ENCODE data around the gene FGF6.
"Not testable (repeated sequence)": the region's sequence is repeated elsewhere in the genome, so short reads cannot be mapped to it uniquely, and the experiment has no call there.

FGF6 gene, protein sequence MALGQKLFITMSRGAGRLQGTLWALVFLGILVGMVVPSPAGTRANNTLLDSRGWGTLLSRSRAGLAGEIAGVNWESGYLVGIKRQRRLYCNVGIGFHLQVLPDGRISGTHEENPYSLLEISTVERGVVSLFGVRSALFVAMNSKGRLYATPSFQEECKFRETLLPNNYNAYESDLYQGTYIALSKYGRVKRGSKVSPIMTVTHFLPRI

GRCh38 chr12:4445156-4446101, at the start of gene FGF6:
TSS of gene FGF6 (minus strand) at chr12:4445815. CDS start at chr12:4445570, 245 bp downstream.
- DNase-seq: no peak

GRCh38 chr12:4490973-4491372, 45.4 kb upstream of the FGF6 start:
- DNase-seq: no peak

DNA sequence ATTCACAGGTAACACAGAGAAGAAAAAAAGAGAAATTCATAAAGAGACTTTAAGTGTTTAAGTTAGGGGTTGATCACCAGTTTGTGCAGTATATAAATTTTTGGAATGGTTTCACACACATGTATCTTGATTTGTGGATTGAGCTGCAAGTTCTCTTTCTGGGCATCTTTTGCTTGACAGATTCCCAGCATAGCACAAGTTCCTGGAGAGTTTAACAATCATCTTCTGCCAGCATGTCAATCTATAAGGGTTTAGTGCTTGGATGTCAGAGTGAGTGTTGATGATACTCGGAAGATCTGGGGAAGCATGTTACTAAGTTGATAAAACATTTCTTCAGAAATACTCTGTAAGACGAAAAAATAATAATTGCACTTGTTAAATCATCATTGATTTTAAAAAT, 43.9 kb upstream of the FGF6 start:
- DNase-seq: no peak

DNA sequence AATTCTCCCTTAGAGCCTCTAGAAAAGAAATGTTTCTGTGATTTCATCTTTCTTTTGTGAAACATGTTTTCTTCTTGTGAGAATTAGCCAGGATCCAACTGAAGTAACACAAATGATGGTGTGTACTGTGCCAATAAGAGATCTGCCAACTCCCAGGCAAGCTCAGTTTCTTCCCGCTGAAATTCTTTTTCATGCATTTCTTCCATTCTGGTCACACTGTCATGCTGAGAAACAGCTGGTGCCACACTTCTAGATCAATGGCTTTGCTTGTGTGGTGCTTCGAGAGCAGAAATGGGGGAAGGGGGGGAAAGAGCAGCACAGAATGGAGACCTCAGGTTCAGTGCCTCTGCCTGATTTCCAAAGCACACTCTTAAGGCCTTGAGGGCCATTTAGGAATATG, 41.4 kb upstream of the FGF6 start:
- DNase-seq: no peak

DNA sequence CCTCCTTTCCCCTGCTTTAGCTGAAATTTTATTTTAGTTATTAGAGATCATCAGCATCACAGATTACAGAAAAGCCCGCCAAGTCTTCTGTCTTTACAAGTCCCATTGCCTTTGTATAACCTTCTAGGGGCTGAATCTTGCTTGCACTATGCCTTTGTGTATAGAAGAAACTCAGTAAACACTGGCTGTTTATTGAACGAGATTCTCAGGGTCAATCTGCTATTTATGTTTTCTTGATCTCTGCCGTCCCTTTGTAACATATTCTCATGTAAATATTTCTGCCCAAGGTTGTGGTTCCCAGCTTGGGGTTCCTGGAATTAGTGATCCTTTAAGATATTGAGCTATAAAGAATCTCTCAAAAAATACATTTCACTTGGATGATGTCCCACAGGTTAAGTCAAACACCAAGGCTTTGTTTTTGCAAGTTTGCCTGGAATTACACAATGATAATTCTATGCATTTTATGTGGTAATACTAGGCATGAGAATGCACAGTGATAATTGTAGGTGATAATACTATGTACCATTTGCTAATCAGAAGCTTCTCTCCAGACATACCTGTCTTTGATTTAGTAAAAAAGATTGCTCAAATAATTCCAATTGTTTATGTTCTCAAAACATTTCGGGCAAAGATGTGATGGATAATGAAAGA, 40.6 kb upstream of the FGF6 start:
- no peak for DNase-seq

DNA sequence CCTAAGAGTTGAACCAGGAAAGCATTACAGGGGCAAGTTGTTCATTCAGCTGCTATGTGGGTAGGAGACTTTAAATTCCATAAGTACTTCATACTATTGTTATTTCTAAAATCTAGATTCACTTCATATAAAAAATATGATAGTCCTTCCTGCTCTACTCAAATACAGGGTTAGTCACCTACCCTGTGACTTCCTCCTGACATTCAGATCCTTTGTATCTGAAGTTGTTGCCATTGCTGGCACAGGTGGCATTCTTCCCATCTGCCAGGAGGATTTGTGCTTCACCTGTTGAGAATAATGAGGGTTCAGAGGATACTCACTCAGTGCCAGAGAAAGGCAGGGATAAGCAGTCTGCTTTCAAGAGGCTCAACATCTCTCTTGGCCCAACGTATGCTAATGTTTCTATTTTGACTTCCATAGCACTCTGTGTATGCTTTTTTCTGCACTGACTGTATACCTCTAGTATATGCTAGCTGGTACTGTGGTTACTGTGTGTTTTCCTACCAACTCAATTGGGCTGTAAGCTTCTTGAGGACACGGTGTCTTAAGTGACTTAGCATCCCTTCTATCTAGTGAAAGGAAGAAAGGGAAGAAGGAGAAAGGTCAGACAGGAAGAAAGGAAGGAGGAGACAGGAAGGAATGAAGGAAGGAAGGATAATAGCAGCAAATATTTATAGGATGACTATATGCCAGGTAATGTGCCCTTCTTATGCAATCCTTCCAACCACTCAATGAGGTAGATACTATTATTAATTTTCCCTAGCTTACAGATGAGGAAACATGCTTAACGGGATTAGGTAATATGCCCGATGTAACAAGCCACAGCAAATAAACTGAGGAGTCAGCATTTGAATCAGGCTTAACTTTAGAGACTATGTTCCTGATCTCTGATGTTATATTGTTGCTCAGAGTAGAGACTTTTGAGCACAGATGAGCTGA, 38.5 kb upstream of the FGF6 start:
- DNase-seq: no peak

GRCh38 chr12:4482936-4483335, 37.3 kb upstream of the FGF6 start:
- DNase-seq: no peak

DNA sequence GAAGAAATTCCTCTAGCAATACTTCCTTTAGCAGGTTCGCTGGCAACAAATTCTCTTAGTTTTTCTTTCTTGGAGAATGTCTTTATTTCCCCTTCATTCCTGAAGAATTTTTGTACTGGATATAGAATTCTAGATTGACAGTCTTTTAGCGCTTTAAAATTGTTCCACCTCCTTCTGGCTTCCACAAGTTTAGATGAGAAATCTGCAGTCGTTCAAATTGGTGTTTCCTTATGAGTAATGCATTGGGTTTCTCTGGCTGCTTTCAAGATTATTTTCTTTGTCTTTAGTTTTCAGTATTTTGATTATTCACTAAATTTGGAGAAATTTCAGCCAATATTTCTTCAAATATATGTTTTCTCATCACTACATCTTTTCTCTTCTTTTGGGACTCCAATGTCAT, 33.3 kb upstream of the FGF6 start:
- no peak for DNase-seq

DNA sequence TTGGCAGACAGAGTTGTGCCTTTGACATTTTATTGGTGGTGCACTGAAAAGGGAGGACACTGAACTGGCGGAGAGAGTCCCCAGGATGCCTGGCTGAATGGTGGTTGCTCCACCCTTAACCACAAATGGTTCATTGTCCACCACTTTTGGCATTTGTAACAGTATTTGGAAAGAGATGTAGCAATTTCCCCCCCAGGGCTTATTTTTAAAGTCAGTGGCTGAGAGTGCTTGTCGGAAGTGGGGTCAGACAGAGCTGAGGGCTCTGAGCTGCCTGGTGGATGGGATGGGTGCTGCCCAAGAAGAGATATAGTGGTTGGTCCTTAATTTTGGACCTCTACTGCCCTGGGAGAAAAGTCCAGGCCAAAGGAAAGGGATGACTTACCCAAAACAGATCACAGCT, 31.5 kb upstream of the FGF6 start:
- no peak for DNase-seq

- no peak for DNase-seq
These were observed 26.4 kb upstream of the FGF6 start for GRCh38 chr12:4472046-4472445.

DNA sequence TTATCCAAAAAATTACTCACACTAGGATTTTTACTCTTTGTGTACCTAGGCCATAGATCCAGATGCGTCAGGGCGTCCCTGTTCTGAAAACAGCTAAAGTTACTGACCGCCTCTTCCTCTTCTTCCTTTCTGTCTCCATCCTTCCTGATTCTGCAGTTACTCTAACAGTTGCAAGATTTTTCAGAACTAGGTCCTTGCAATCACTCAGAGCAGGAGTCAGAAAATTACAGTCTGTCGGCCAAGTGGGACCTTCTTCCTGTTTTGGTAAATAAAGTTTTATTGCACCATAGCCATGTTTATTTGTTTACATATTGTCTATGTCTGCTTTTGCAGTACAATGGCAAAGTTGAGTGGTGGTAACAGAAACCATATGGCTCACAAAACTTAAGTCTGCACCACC, 25.6 kb upstream of the FGF6 start:
- DNase-seq: no peak

- no peak for DNase-seq
These were observed 23.4 kb upstream of the FGF6 start for GRCh38 chr12:4468994-4469393.

- DNase-seq: no peak
These were observed 15.1 kb upstream of the FGF6 start for GRCh38 chr12:4460761-4461160.

DNA sequence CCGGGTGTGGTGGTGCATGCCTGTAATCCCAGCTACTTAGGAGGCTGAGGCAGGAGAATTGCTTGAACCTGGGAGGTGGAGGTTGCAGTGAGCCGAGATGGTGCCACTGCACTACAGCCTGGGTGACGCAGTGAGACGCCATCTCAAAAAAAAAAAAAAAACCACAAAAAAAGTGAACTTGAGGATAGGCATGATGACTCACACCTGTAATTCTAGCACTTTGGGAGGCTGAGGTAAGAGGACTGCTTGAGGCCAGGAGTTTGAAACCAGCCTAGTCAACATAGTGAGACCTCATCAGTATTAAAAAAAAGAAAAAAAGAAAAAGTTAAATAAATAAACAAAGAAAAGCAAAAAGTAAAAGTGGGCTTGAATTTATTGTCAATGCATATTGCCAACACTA, 10.2 kb upstream of the FGF6 start:
- not testable (repeated sequence) for DNase-seq

DNA sequence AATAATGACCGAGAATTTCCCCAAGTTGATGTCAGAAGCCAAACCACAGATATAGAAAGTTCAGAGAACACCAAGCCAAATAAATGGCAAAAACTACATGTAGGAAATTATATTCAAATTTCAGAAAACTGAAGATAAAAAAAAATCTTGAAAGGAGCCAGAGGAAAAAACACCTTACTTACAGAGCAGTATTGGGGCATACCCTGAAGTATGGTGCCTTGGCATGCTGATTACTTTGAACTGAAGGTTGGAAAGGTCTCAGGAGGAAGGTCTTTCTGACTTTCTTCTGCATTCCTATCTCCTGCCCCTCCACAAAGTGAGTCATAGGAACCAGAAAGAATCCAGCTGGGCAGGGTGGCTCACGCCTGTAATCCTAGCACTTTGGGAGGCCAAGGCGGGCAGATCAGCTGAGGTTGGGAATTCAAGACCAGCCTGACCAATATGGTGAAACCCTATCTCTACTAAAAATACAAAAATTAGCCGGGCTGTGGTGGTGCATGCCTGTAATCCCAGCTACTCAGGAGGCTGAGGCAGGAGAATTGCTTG, 8.8 kb upstream of the FGF6 start:
- DNase-seq: no peak

GRCh38 chr12:4451694-4452093, 6.1 kb upstream of the FGF6 start:
- no peak for DNase-seq

GRCh38 chr12:4450551-4451112, 5.0 kb upstream of the FGF6 start:
- no peak for DNase-seq

GRCh38 chr12:4449851-4450221, 4.2 kb upstream of the FGF6 start:
- no peak for DNase-seq

DNA sequence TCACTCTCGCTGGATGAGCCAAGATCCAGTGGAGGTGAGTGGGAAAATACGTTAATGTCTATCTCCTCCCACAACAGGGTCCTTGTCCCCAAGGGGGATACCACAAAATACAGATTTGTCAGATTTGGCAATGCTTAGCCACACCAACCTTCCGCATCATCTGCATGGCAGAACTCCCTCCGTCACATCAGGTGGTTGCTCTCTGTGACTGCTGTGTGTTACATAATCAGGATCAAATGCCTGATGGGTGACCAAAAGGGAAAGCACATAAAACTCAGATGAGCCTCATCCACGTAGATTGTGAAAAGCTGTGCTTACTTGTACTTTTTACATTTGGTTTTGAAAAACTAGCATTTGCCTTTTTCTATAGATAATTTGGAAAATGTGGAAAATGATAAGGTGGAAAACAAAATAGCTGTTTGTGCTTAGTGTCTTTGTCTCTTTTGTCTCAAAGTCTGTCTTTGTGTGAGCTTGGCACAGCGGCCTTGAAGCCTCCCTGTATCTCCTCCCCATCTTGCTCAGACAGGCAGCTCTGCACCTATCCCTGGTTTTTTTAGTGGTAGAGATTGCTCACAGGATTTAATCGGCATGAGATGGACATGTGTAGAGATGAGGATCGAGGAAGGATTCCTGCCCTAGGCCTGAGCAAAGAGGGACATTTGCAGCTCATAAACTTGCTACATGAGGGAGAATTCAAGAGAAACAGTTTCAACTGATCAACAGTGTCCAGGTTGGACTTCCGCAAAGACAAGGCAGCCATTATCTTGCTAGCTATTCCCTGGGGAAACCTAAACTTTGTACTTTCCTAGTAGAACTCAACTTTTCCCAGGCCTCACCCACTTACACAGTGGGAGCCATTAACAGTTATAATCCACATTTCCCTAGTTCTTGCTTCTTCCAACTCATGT, 3.6 kb upstream of the FGF6 start:
- no peak for DNase-seq

DNA sequence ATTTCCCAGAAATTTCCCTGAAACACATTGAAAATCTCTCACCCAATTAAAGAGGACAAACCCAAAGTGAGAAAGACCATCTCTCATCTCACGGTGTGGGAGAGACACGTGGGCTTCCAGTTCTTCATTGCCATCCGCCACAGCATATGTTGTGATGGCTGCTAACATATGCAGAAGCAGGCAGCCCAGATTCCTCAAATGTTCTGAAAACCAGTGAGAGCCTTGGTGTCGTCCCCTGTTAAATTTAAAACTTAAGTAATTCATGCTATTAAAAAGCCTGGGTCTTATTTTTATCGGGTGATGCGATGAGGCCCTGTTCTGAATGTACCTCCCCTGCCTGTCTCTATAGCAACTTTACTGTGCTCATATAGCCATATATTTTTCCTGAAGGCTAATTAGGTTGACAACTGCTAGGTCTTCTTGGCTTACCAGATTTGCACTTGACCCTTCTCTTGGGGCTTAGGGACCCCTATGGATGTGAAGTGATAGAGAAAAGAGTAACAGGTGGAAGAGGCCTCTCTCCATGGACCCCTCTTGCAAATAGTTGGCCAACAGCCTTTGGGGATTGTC, 2.8 kb upstream of the FGF6 start:
- no peak for DNase-seq

DNA sequence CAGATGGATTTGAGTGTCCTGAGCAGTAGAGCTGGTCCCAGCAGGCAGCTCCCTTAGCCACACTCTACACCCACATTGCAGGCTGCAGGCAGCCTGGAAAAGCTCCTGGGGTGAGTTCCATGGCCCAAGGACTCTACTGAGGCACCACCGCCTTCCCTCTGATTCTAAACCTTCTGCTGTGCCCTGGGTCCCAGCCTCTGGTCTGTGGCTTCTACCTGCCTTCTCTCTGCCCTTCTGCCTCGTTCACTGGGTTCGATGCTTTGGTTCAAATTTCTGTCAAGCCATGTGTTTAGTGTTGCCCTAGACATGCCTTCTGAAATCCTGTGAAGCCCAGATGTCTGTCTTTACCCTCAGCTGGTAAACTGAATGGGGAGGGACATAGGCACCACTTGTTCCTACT, 1.5 kb upstream of the FGF6 start:
- no peak for DNase-seq

Data from stimulated activated CD4-positive, alpha-beta T cell treated with anti-CD3 and anti-CD28 coated beads, Interleukin-2, amount 100 ng/mL, for 48 hours (primary cell).